K562 (cell line): ENCODE measurements around the gene ENO2. TPM values are rescaled to one million over a fixed set of nuclear protein-coding genes. Genes with fewer than 3 reads are reported as not detected.

Experiments used
- ARID1B ChIP-seq: fragments of 450-650 bp; IDR thresholded peaks from 2 replicates; pipeline ENCODE4 v1.6.1; 2016; ENCODE audit warnings: antibody characterized with exemption, mild to moderate bottlenecking, inconsistent platforms
- FOXA1 ChIP-seq: fragments of 450-650 bp; IDR thresholded peaks from 2 replicates; pipeline ENCODE4 v1.6.1; 2016; ENCODE audit warnings: mild to moderate bottlenecking, borderline replicate concordance
- HMG20B ChIP-seq: fragments of 250-450 bp; sonication (Bioruptor Pico); IDR thresholded peaks from 2 replicates; pipeline ENCODE4 v1.5.0; 2021; ENCODE audit warnings: mild to moderate bottlenecking
- KDM5B ChIP-seq: fragments of 200-600 bp; sonication (generic); IDR thresholded peaks from 2 replicates; pipeline ENCODE4 v1.6.1; 2012; ENCODE audit warnings: low read depth, mild to moderate bottlenecking, moderate library complexity, low read length, control low read depth, inconsistent platforms; ENCODE audit not compliant: insufficient replicate concordance
- MEF2D ChIP-seq: conservative IDR thresholded peaks from 2 replicates; pipeline ENCODE4 v1.6.1; 2016; ENCODE audit warnings: low read depth, missing genetic modification characterization, missing compliant biosample characterization
- NELFE ChIP-seq: IDR thresholded peaks from 2 replicates; pipeline ENCODE4 v1.6.1; 2011; ENCODE audit warnings: mild to moderate bottlenecking; ENCODE audit not compliant: insufficient read depth, insufficient read length
- NEUROD1 ChIP-seq: fragments of 150-350 bp; IDR thresholded peaks from 2 replicates; pipeline ENCODE4 v1.6.1; 2014; ENCODE audit warnings: borderline replicate concordance, low read length, low read depth; ENCODE audit not compliant: partially characterized antibody
- NFRKB ChIP-seq: fragments of 450-650 bp; IDR thresholded peaks from 2 replicates; pipeline ENCODE4 v1.6.1; 2016; ENCODE audit warnings: low read depth
- NR2F6 ChIP-seq: fragments of 450-650 bp; formaldehyde crosslinking; IDR thresholded peaks from 2 replicates; pipeline ENCODE4 v1.4.0; 2020; ENCODE audit warnings: mild to moderate bottlenecking
- PHB ChIP-seq: fragments of 250-450 bp; sonication (Bioruptor Pico); IDR thresholded peaks from 2 replicates; pipeline ENCODE4 v1.5.0; 2021
- PHB2 ChIP-seq: fragments of 450-650 bp; IDR thresholded peaks from 2 replicates; pipeline ENCODE4 v1.6.1; 2017; ENCODE audit warnings: low read depth
- POLR3G ChIP-seq: IDR thresholded peaks from 2 replicates; pipeline ENCODE4 v1.6.1; 2011; ENCODE audit not compliant: insufficient read length, insufficient replicate concordance; ENCODE audit errors: extremely low read depth
- RBM34 ChIP-seq: fragments of 200-400 bp; formaldehyde crosslinking; IDR thresholded peaks from 2 replicates; pipeline ENCODE4 v1.6.1; 2018; ENCODE audit warnings: low read length, borderline replicate concordance; ENCODE audit not compliant: insufficient read depth
- RNF2 ChIP-seq: sonication (generic); IDR thresholded peaks from 2 replicates; pipeline ENCODE4 v1.6.1; 2016
- SIN3A ChIP-seq, 2 experiments: fragments of 150-350 bp in 1 of 2; IDR thresholded peaks; 2 replicates each; pipeline ENCODE4 v1.6.1; 2011 to 2016; ENCODE audit warnings: borderline replicate concordance in 2 of 2, low read depth in 2 of 2, low read length in 2 of 2, mild to moderate bottlenecking in 2 of 2, moderate library complexity in 2 of 2; ENCODE audit not compliant: control insufficient read depth in 1 of 2
- SMAD2 ChIP-seq: fragments of 150-350 bp; IDR thresholded peaks from 2 replicates; pipeline ENCODE4 v1.6.1; 2014; ENCODE audit warnings: low read depth, mild to moderate bottlenecking, low read length
- ZEB2 ChIP-seq: fragments of 450-650 bp; IDR thresholded peaks from 2 replicates; pipeline ENCODE4 v1.6.1; 2016
- ZNF121 ChIP-seq: sonication (generic); formaldehyde crosslinking; conservative IDR thresholded peaks from 2 replicates; pipeline ENCODE4 v1.8.0; 2022; ENCODE audit warnings: missing genetic modification reagents
- ZNF561 ChIP-seq: fragments of 450-650 bp; formaldehyde crosslinking; conservative IDR thresholded peaks from 2 replicates; pipeline ENCODE4 v1.4.0; 2020; ENCODE audit warnings: mild to moderate bottlenecking, moderate library complexity
- ZNF695 ChIP-seq: fragments of 450-650 bp; formaldehyde crosslinking; IDR thresholded peaks from 2 replicates; pipeline ENCODE4 v1.4.0; 2020; ENCODE audit warnings: mild to moderate bottlenecking, moderate library complexity
- ZNF830 ChIP-seq: fragments of 250-450 bp; sonication (Bioruptor Pico); IDR thresholded peaks from 2 replicates; pipeline ENCODE4 v1.5.0; 2021; ENCODE audit warnings: mild to moderate bottlenecking
- polyA plus RNA-seq, 8 experiments: library from polyadenylated mRNA; depleted of rRNA in 4 of 8; stranded (reverse) in 5 of 8; unstranded in 3 of 8; fragments of >200 nt; fragmentation: Nextera tagmentation in 2 of 8; fragmentation: Illumina TruSeq in 1 of 8; extraction: Ambion mirVana in 2 of 8; extraction: Trizol in 1 of 8; gene quantifications; 2 replicates each; pipeline versions ENCODE4 v1.2.1 to v1.2.3, GENCODE V29; 2011 to 2014; ENCODE audit warnings: inconsistent platforms in 1 of 8, missing spikeins in 1 of 8
- total RNA-seq, 7 experiments: library from RNA; depleted of rRNA in 6 of 7; stranded (reverse); fragments of >200 nt in 6 of 7; fragmentation: Illumina TruSeq in 2 of 7; extraction: Trizol in 2 of 7; gene quantifications; 2 replicates each; pipeline versions ENCODE4 v1.2.1 to v1.2.3, GENCODE V29; 2011 to 2021; ENCODE audit warnings: low replicate concordance in 1 of 7
- TF ChIP-seq, protein P1 (sequence below): fragments of 250-450 bp; sonication (Bioruptor Pico); IDR thresholded peaks from 2 replicates; pipeline ENCODE4 v1.5.0; 2020; ENCODE audit warnings: mild to moderate bottlenecking, borderline replicate concordance
- TF ChIP-seq, protein P2 (sequence below): fragments of 250-450 bp; sonication (Bioruptor Pico); IDR thresholded peaks from 2 replicates; pipeline ENCODE4 v1.9.0; 2021; ENCODE audit warnings: mild to moderate bottlenecking, inconsistent platforms
- TF ChIP-seq, protein P3 (sequence below): fragments of 250-450 bp; sonication (Bioruptor Pico); IDR thresholded peaks from 2 replicates; pipeline ENCODE4 v1.8.0; 2021; ENCODE audit warnings: moderate library complexity, mild to moderate bottlenecking, inconsistent platforms
- TF ChIP-seq, protein P4 (sequence below): sonication (generic); formaldehyde crosslinking; IDR thresholded peaks from 2 replicates; pipeline ENCODE4 v1.8.0; 2022; ENCODE audit warnings: missing genetic modification reagents, mild to moderate bottlenecking, borderline replicate concordance

Gene ENO2
- total and polyA plus RNA-seq, 9 of the 15 experiments (the other 6 are each of a cell fraction or from before 2014, with no cell fraction given): 10.9 to 43.3 (median 21.0) TPM

DNA sequence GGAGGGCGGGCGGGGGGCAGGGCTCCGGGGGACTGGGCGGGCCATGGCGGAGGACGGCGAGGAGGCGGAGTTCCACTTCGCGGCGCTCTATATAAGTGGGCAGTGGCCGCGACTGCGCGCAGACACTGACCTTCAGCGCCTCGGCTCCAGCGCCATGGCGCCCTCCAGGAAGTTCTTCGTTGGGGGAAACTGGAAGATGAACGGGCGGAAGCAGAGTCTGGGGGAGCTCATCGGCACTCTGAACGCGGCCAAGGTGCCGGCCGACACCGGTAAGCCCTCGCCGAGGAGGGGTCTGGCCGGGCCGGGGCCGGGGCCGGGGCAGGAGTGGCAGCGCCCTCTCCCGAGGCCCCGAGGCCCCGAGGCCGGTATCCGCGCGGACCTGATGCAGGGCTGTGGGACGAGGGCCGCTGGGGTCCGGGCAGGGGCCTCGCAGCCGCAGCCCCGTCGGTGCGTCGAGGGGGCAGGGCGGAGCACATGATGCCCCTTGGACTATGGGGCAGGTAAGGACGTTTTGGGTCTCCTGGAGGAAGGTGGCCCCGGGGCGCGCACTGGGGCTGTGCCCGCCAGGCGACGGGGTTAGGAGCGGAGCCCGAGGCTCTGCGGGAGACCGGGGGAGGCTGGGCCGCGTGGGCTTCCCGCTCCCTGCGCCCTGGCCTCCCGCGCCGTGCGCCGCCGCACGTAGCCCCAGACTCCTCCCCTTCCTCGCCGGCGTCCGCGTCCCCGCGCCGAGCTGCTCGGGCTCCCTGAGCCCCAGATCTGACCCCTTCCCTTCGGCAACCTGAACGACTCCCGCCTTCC lies 46.8 kb upstream of the ENO2 start, which contains the start of gene TPI1 (continued):
- TF ChIP-seq NR2F6: no peak
- TF ChIP-seq, protein P1, sequence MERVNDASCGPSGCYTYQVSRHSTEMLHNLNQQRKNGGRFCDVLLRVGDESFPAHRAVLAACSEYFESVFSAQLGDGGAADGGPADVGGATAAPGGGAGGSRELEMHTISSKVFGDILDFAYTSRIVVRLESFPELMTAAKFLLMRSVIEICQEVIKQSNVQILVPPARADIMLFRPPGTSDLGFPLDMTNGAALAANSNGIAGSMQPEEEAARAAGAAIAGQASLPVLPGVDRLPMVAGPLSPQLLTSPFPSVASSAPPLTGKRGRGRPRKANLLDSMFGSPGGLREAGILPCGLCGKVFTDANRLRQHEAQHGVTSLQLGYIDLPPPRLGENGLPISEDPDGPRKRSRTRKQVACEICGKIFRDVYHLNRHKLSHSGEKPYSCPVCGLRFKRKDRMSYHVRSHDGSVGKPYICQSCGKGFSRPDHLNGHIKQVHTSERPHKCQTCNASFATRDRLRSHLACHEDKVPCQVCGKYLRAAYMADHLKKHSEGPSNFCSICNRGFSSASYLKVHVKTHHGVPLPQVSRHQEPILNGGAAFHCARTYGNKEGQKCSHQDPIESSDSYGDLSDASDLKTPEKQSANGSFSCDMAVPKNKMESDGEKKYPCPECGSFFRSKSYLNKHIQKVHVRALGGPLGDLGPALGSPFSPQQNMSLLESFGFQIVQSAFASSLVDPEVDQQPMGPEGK: no peak
- peak; percentile 98 for TF ChIP-seq KDM5B
- TF ChIP-seq ZNF830 (CRISPR knock-in tag): no peak
- TF ChIP-seq PHB2: no peak
- no peak for TF ChIP-seq ZNF561
- TF ChIP-seq MEF2D: no peak
- no peak for TF ChIP-seq NEUROD1
- TF ChIP-seq, protein P2, sequence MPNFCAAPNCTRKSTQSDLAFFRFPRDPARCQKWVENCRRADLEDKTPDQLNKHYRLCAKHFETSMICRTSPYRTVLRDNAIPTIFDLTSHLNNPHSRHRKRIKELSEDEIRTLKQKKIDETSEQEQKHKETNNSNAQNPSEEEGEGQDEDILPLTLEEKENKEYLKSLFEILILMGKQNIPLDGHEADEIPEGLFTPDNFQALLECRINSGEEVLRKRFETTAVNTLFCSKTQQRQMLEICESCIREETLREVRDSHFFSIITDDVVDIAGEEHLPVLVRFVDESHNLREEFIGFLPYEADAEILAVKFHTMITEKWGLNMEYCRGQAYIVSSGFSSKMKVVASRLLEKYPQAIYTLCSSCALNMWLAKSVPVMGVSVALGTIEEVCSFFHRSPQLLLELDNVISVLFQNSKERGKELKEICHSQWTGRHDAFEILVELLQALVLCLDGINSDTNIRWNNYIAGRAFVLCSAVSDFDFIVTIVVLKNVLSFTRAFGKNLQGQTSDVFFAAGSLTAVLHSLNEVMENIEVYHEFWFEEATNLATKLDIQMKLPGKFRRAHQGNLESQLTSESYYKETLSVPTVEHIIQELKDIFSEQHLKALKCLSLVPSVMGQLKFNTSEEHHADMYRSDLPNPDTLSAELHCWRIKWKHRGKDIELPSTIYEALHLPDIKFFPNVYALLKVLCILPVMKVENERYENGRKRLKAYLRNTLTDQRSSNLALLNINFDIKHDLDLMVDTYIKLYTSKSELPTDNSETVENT (CRISPR knock-in tag): 0 out of 2 replicates have a peak, but pooled peaks have one; percentile 48
- no peak for TF ChIP-seq ZEB2
- TF ChIP-seq RNF2: no peak
- TF ChIP-seq NELFE: peak; percentile 64
- no peak for TF ChIP-seq POLR3G
- no peak for TF ChIP-seq FOXA1
- TF ChIP-seq ZNF695 (CRISPR knock-in tag): no peak
- TF ChIP-seq SMAD2: no peak
- TF ChIP-seq RBM34: no peak
- TF ChIP-seq, protein P3, sequence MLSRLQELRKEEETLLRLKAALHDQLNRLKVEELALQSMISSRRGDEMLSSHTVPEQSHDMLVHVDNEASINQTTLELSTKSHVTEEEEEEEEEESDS (CRISPR knock-in tag): no peak
- peak; percentile 33; the same call in 1 of the 2 replicates for TF ChIP-seq NFRKB
- TF ChIP-seq, protein P4, sequence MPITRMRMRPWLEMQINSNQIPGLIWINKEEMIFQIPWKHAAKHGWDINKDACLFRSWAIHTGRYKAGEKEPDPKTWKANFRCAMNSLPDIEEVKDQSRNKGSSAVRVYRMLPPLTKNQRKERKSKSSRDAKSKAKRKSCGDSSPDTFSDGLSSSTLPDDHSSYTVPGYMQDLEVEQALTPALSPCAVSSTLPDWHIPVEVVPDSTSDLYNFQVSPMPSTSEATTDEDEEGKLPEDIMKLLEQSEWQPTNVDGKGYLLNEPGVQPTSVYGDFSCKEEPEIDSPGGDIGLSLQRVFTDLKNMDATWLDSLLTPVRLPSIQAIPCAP: no peak
- no peak for TF ChIP-seq ARID1B
- 0 out of 2 replicates have a peak, but pooled peaks have one; percentile 22 for TF ChIP-seq PHB (CRISPR knock-in tag)
- no peak for TF ChIP-seq ZNF121 (CRISPR knock-in tag)
- TF ChIP-seq SIN3A (IDR thresholded peaks at IDR 0.05; ENCODE audit: borderline replicate concordance in 2 of 2, control insufficient read depth in 1 of 2, low read depth in 2 of 2, low read length in 2 of 2): peak; percentile 39 to 46; a peak in 2 of 4 replicates
- no peak for TF ChIP-seq HMG20B (CRISPR knock-in tag)
